Stimulated activated CD4-positive, alpha-beta T cell treated with anti-CD3 and anti-CD28 coated beads, TNF-alpha, amount 100 ng/mL, for 24 hours (primary cell): ENCODE measurements around the gene DMRT1.

Experiments
- DNase-seq, 3 experiments: peaks; one replicate each; pipeline ENCODE4 v3.0.0-alpha.2; 2020; ENCODE audit warnings: low read depth in 3 of 3

The DMRT1 gene

GRCh38 chr9:841371-842209, at the start of gene DMRT1:
Gene DMRT1, plus strand, starts transcription at chr9:841697. Its CDS starts 142 bp downstream, at chr9:841839.
- no peak for DNase-seq

GRCh38 chr9:792331-793260, 48.9 kb upstream of the DMRT1 start:
- DNase-seq = no peak

- DNase-seq = no peak
Measured at GRCh38 chr9:794386-794785, 47.1 kb upstream of the DMRT1 start.

GRCh38 chr9:795869-796268, 45.6 kb upstream of the DMRT1 start:
- DNase-seq = no peak

- DNase-seq = no peak
Measured at GRCh38 chr9:800591-801150, 40.8 kb upstream of the DMRT1 start.

- DNase-seq = no peak
Measured at GRCh38 chr9:801399-802071, 40.0 kb upstream of the DMRT1 start.

- no peak for DNase-seq
Measured at GRCh38 chr9:804026-804425, 37.5 kb upstream of the DMRT1 start.

GRCh38 chr9:805151-805550, 36.3 kb upstream of the DMRT1 start:
- DNase-seq = no peak

GRCh38 chr9:806285-807156, 35.0 kb upstream of the DMRT1 start:
- DNase-seq = no peak

- DNase-seq = no peak
Measured at GRCh38 chr9:811106-811531, 30.4 kb upstream of the DMRT1 start.

GRCh38 chr9:818958-819357, 22.5 kb upstream of the DMRT1 start:
- no peak for DNase-seq

GRCh38 chr9:826500-827280, 14.8 kb upstream of the DMRT1 start:
- DNase-seq = no peak

- no peak for DNase-seq
Measured at GRCh38 chr9:840343-840742, 1.2 kb upstream of the DMRT1 start.

- DNase-seq = no peak
Measured at GRCh38 chr9:842635-843426, 1.3 kb downstream of the DMRT1 start.

GRCh38 chr9:843427-843785, 1.9 kb downstream of the DMRT1 start:
- DNase-seq = no peak

- no peak for DNase-seq
Measured at GRCh38 chr9:846852-847251, 5.4 kb downstream of the DMRT1 start.

- DNase-seq = no peak
Measured at GRCh38 chr9:847505-847904, 6.0 kb downstream of the DMRT1 start.

GRCh38 chr9:849431-849830, 7.9 kb downstream of the DMRT1 start:
- DNase-seq = no peak

GRCh38 chr9:852539-852938, 11.0 kb downstream of the DMRT1 start:
- DNase-seq = no peak
